Rectal smooth muscle tissue (tissue), 1 donor: ENCODE results near the gene MRGPRE.

ENCODE experiments used
- H3K27ac ChIP-seq: one replicate; pipeline ENCODE4 v1.7.0; 2013; ENCODE audit warnings: low read depth, low read length, inconsistent platforms
- H3K27me3 ChIP-seq: one replicate; pipeline ENCODE4 v1.7.0; 2013; ENCODE audit warnings: low read length; ENCODE audit not compliant: control insufficient read depth, insufficient read depth
- H3K36me3 ChIP-seq: one replicate; pipeline ENCODE4 v1.7.0; 2013; ENCODE audit warnings: low read length; ENCODE audit not compliant: control insufficient read depth, insufficient read depth
- H3K4me1 ChIP-seq: one replicate; pipeline ENCODE4 v1.7.0; 2013; ENCODE audit warnings: low read length; ENCODE audit not compliant: control insufficient read depth, insufficient read depth
- H3K4me3 ChIP-seq: one replicate; pipeline ENCODE4 v1.7.0; 2013; ENCODE audit warnings: low read length
- H3K9ac ChIP-seq: one replicate; pipeline ENCODE4 v1.7.0; 2013; ENCODE audit warnings: low read length

MRGPRE gene

GRCh38 chr11:3234846-3235245, 2.6 kb upstream of the MRGPRE start:
- no peaks in the 10 kb centered on the region for H3K4me1 ChIP-seq
- H3K27ac ChIP-seq: no peak overlapping the region
- H3K4me3 ChIP-seq: no peak overlapping the region
- H3K27me3 ChIP-seq: peaks cover 4% of the 10 kb centered on the region
- H3K9ac ChIP-seq: no peak overlapping the region
- H3K36me3 ChIP-seq: no peaks in the 10 kb centered on the region

DNA sequence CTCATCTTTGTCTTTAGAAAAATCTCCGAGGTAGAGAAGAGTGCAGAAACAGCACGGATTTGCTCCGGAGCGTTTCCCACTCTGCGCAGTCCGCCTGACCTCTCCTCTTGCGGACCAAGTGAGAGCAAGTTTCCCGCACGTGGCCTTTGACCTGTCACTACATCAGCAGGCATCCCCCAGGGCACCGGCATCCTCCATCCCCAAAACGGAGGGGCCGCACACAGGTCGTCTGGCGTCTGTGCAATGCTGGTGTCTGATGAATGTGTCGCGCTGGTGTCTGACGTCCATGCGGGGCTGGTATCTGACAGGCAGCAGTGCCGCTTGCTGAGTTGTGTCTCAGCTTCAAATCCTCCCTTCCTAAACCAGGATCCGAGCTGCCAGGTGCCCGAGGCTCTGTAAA, 739 bp upstream of the MRGPRE start:
- no peak overlapping the region for H3K9ac ChIP-seq
- H3K36me3 ChIP-seq: no peaks in the 10 kb centered on the region
- no peaks in the 10 kb centered on the region for H3K4me1 ChIP-seq
- peaks cover 4% of the 10 kb centered on the region for H3K27me3 ChIP-seq
- no peak overlapping the region for H3K27ac ChIP-seq
- no peak overlapping the region for H3K4me3 ChIP-seq

- Histone ChIP-seq H3K36me3 (no peaks in the 10 kb centered on the region), H3K4me3 (no peak overlapping the region), H3K27ac (no peak overlapping the region), H3K27me3 (peaks cover 4% of the 10 kb centered on the region), H3K9ac (no peak overlapping the region), H3K4me1 (no peaks in the 10 kb centered on the region)
Measured at GRCh38 chr11:3231550-3231850, 717 bp downstream of the MRGPRE start.

GRCh38 chr11:3230636-3231549, 1.3 kb downstream of the MRGPRE start:
- H3K27me3 ChIP-seq: peaks cover 4% of the 10 kb centered on the region
- no peak overlapping the region for H3K4me3 ChIP-seq
- no peak overlapping the region for H3K27ac ChIP-seq
- H3K4me1 ChIP-seq: no peaks in the 10 kb centered on the region
- no peak overlapping the region for H3K9ac ChIP-seq
- no peaks in the 10 kb centered on the region for H3K36me3 ChIP-seq

DNA sequence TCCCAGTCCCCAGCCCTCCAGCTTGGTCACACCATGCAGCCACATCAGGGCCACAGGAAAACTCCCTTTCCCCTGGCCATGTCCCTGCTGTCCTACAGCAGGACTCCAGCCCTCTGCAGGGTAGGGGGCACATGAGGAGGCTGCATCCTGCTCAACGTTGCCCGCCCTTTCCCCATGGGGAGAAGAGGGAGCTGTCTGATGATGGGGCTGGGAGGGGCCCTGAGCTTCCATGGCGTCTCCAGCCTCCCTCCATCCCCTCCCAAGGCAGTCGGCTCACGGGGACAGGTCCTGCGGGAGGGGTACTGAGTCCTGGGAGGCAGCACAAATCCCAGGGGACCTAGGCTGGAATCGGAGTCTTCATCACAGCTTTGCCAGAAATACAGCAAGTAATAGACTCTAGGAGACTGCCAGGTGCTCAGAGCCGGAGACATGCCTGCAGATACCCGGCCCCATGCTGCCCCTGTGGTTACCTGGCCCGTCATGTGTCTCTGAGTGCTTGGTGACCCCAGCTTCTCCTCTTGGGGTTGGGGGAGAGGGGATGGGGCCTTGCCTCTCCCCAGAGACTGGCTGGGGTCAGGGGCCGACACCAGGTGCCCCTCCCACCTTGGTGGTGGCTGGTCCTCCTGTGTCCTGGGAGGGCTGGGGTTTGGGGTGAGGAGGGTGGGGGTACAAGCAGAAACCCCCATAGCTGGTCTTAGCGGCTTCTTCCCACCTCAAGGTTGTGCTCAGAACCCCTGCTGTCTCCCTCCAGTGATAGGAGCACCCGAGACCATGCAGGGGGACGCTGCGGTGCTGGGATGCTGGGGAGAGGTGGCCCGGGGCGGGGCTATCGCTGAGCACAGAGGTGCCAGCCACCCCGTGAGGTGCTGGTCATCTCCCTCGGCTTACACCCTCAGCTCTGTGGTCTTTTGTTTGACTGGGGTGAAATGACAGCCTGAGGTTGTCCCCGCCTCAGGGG, 2.3 kb downstream of the MRGPRE start:
- Histone ChIP-seq H3K27ac (no peak overlapping the region), H3K9ac (no peak overlapping the region), H3K27me3 (peaks cover 4% of the 10 kb centered on the region)

GRCh38 chr11:3228445-3228829, 3.8 kb downstream of the MRGPRE start:
- H3K9ac ChIP-seq: no peak overlapping the region
- no peaks in the 10 kb centered on the region for H3K36me3 ChIP-seq
- H3K4me1 ChIP-seq: no peaks in the 10 kb centered on the region
- H3K27ac ChIP-seq: no peak overlapping the region
- H3K4me3 ChIP-seq: no peak overlapping the region
- H3K27me3 ChIP-seq: peaks cover 4% of the 10 kb centered on the region

More for the DNA sequence above, 2.3 kb downstream of the MRGPRE start:
- no peaks in the 10 kb centered on the region for H3K4me1 ChIP-seq
- H3K36me3 ChIP-seq: no peaks in the 10 kb centered on the region
- H3K4me3 ChIP-seq: no peak overlapping the region

DNA sequence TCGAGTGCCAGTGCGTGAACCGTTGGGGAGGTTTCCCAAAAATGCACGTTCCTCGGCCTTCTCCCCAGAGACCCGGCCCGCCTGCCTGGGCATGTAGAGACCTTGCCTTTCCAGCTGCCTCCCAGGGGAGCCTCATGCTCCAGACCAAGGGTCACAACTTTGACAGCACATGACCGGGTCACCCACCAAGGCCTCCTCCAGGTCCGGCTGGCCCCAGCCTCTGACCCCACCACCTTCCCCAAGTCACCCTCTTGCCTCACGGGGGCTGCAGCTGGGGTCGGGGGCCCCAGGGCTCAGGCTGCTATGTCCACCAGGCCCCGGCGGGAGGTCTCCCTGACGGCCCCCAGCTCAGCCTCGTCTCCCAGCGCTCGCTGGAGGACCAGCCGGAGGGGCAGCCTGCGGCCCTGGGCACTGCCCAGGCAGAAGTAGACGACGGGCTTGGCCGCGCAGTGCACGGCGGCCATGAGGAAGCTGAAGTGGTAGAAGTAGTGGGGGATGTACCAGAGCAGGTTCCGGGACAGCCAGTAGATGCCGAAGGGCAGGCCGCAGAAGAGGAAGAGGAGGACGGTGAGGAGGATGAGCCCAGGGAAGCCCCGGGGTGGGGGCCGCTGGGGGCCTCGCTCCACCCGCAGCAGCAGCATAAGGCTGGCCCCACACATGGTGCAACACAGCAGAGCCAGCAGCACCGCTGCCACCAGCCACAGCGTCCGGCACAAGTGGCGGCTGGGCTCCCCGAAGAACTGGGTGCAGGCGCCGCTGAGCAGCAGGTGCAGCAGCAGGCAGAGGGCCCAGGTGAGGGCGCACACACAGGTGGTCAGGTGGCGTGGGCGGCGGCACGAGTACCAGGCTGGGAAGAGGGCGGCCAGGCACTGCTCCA, 4.4 kb downstream of the MRGPRE start:
- H3K27ac ChIP-seq: no peak overlapping the region
- H3K27me3 ChIP-seq: peaks cover 4% of the 10 kb centered on the region
- no peak overlapping the region for H3K9ac ChIP-seq

DNA sequence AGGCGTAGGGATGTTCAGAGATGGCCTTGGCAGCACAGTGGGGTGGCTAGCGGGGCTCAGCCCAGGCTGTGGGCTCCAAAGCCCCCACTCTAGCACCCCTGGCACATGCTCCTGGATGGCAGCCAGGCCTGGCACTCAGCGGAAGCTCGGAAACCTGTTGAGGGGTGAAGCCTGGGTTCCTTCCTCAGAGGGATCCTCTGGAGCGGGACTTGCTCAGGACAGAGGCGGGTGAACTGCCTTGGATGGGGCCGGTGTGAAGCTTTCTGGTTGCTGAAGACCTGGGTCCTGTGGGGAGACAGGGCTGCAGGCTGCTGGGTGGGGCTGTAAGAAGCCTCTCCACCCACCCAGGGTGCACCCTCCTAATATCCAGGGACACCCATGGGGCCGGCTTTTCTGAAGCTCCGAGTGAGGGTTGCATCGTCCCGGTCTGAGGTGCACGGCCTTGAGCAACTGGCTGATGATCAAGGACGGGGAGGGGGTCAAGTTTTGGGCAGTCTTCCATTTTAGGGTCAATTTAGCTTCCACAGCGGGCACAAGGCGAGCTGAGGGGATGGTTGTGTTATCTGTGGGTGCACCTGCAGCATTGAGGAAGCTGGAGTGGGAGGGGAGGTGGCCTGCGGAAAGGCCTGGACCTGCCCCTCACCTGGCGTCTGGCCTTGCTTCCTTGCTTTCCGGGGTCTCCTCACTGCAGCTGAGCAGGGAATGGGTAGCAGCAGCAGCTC, 5.2 kb downstream of the MRGPRE start:
- H3K4me3 ChIP-seq: no peak overlapping the region
- H3K4me1 ChIP-seq: no peaks in the 10 kb centered on the region

More for the DNA sequence above, 4.4 kb downstream of the MRGPRE start:
- H3K4me1 ChIP-seq: no peaks in the 10 kb centered on the region
- no peak overlapping the region for H3K4me3 ChIP-seq
- no peaks in the 10 kb centered on the region for H3K36me3 ChIP-seq

GRCh38 chr11:3225826-3226750, 6.1 kb downstream of the MRGPRE start:
- Histone ChIP-seq H3K27me3 (peaks cover 11% of the 10 kb centered on the region), H3K27ac (no peak overlapping the region)

More for the DNA sequence above, 5.2 kb downstream of the MRGPRE start:
- H3K36me3 ChIP-seq: no peaks in the 10 kb centered on the region
- peaks cover 10% of the 10 kb centered on the region for H3K27me3 ChIP-seq
- no peak overlapping the region for H3K9ac ChIP-seq
- H3K27ac ChIP-seq: no peak overlapping the region

DNA sequence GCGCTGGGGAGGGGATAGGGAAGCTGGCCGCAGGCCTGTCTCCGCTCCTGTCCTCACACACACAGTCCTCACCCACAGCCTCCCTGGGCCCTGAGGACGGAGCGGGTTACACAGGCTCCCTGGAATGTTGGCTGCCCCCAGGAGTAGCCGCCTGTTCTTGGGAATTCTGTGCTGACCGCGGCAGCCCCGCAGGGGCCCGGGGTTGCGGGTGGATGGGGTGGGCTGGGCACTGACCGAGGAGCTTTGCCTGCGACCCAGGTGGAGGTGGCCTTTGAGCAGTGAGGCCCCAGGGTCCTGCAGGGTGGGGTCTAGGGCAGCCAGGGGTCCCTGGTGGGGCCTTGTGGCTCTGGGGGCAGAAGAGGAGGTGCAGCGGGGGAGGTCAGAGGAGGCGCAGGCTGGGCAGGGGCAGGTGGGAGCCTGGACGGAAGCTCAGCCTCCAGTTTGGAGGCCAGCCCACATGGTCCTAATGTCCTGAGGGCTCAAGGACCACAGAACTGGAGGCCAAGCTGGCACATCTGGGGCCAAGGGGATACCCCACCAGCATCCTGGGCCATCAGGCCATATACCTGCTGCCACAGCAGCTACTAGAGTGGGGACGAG, 7.0 kb downstream of the MRGPRE start:
- Histone ChIP-seq H3K9ac (no peak overlapping the region), H3K27ac (no peak overlapping the region), H3K4me3 (no peak overlapping the region), H3K4me1 (no peaks in the 10 kb centered on the region), H3K36me3 (no peaks in the 10 kb centered on the region), H3K27me3 (peaks cover 12% of the 10 kb centered on the region)

More at GRCh38 chr11:3225826-3226750, 6.1 kb downstream of the MRGPRE start:
- no peak overlapping the region for H3K4me3 ChIP-seq
- no peak overlapping the region for H3K9ac ChIP-seq
- H3K36me3 ChIP-seq: no peaks in the 10 kb centered on the region
- no peaks in the 10 kb centered on the region for H3K4me1 ChIP-seq
